HuH-7.5 (cell line): ENCODE data around the gene KLHL20.
"Not testable (repeated sequence)": the region's sequence is repeated elsewhere in the genome, so short reads cannot be mapped to it uniquely, and the experiment has no call there.

ENCODE experiments used
- DNase-seq: peaks from one replicate; pipeline ENCODE4 v3.0.0; 2011; ENCODE audit warnings: low spot score

Gene KLHL20, protein sequence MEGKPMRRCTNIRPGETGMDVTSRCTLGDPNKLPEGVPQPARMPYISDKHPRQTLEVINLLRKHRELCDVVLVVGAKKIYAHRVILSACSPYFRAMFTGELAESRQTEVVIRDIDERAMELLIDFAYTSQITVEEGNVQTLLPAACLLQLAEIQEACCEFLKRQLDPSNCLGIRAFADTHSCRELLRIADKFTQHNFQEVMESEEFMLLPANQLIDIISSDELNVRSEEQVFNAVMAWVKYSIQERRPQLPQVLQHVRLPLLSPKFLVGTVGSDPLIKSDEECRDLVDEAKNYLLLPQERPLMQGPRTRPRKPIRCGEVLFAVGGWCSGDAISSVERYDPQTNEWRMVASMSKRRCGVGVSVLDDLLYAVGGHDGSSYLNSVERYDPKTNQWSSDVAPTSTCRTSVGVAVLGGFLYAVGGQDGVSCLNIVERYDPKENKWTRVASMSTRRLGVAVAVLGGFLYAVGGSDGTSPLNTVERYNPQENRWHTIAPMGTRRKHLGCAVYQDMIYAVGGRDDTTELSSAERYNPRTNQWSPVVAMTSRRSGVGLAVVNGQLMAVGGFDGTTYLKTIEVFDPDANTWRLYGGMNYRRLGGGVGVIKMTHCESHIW

DNA sequence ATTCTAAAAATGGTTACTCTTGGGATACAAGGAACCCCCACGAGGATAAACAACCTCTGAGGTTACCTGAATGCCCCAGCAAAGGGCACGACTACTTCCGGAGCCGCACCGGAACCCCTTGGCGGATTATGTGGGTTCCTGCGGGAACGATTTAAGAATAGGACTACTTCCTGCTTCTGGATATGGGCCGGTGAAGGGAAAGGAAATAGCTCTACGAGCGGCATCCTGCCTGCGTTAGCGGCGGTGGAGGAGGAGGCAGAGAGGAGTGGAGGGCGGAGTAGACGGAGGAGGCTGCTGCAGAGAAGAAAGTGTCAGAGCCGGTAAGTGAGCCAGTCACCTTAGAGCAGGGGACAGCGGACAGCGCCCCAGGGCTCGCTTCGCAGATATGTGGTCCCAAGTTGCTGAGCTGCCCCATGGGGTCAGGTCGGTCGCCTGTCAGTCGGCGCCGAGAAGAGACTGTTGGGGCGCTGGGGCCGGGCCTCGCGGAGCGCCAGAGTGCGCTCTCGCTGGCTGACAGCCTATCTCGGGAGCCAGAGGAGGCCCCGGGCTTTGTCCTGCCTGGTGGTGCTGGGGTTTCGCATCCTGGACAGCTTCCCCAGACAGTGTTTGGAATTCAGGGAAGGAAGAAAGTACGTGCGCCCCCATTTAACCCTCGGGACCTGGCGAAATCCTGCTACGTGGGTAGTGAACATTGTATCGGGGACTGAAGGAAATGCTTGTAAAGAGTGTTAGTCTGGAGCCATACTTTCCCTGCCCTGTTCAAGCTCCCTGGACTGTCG, at the start of gene KLHL20:
Gene KLHL20, plus strand, starts transcription at position 223 of the 779 bp plus-strand sequence. CDS start 1,063 bp downstream, outside the sequence.
- DNase-seq, result peak; percentile 48

DNA sequence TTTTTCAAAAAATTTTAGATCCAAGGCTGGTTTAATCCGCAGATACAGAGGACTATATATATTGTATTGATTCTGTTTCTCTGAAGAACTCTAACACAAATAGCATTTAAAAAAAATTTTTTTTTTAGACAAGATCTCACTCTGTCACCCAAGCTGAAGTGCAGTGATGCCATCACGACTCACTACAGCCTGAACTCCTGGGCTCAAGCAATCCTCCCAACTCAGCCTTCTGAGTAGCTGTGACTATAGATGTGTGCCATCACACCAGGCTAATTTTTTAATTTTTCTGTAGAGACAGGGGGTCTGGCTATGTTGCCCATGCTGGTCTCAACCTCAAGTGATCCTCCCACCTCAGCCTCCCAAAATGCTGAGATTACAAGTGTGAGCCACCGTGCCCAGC, 48.1 kb upstream of the KLHL20 start:
- no peak for DNase-seq

DNA sequence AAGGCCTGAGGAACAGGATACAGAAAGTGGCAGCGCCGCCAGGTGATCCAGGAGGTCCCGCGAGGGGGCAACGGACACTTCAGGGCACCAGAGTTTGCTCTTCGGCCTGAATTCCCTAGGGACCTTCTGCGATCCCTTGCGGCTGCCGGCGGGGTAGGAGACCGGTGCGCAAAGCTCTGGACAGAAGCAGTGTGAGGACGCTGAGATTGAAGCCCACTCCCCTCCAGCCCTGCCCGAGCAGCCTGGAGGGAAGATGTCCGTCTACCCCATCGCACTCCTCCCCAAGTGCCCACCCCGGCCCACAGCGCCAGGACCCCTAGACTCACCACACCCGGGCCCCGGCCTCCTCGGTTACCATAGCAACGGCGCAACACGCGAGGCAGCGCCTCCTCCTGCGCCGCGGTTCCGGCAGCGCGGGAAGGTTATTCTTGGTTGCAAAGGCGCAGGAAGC, 45.3 kb upstream of the KLHL20 start, which contains the start of gene ANKRD45:
Gene ANKRD45, minus strand, starts transcription at position 361 of the 451 bp plus-strand sequence. CDS start 10,433 bp downstream, outside the sequence.
- DNase-seq, result no peak

DNA sequence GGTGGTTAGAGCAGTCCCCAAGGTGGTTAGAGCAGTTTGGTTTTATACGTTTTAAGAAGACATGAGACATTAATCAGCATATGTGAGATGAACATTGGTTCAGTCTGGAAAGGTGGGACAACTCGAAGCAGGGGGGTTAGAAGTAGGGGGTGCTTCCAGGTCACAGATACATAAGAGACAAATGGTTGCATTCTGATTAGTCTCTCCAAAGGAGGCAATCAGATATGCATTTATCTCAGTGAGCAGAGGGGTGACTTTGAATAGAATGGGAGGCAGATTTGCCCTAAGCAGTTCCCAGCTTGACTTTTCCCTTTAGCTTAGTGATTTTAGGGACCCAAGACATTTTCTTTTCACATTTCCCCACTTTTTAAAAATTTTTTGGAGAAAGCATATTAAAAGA, 40.3 kb upstream of the KLHL20 start:
- DNase-seq, result not testable (repeated sequence)

DNA sequence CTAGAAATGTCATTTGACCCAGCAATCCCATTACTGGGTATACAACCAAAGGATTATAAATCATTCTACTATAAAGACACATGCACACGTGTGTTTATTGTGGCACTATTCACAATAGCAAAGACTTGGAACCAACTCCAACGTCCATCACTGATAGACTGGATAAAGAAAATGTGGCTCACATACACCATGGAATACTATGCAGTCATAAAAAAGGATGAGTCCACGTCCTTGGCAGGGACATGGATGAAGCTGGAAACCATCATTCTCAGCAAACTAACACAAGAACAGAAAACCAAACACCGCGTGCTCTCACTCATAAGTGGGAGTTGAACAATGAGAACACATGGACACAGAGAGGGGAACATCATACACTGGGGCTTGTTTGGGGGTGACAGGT, 34.6 kb upstream of the KLHL20 start:
- not testable (repeated sequence) for DNase-seq

DNA sequence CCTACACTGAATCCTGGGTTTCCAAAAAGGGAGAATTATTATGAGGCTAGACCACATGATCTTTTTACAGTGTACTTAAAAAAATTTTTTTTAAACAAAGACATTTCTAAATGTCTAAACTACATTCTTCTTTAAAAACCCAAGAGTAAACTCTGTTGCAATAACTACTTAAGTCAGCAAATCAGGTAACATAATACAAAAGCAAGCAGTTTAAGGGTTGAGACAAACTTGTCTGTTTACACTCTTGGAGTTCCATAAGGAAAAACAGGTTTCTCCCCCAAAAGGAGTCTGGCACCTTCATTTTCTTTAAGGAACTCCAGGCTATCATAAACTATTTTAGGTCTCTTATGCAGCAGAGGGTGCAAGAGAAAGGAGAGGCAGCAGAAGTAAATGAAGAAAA, 32.6 kb upstream of the KLHL20 start:
- DNase-seq, result no peak

DNA sequence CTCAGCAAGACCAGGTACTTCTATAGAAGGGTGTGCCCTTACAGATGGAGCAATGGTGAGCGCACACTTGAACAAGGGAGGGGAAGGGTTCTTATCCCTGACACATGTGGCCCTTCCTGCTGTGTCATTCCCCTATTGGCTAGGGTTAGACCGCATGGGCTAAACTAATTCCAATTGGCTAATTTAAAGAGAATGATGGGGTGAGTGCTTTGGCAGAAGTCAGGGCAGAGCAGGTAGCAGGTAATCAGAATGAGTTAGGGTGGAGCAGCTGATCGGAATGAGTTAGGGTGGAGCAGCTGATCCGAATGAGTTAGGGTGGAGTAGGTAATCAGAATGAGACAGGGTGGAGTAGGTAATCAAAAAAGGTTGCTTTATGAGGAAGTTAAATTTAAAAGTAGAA, 30.9 kb upstream of the KLHL20 start:
- not testable (repeated sequence) for DNase-seq

DNA sequence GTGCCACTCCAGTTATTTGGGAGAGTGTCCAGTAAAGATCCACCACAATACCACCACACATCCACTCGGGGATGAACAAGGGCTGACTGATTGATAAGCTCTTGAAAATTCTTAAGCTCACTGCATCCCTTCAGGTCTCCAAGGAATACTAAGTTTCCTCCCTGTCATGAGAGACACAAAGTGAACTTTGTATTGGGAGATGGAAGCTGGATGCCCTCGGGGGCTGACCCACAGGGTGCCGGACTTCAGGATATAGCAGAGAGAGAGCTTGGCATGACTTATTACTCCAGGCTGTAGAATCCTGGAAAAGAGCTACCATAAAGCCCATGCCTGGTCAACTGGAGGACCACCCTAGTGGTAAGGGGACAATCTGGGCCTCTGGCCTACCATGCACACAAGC, 29.7 kb upstream of the KLHL20 start:
- DNase-seq, result not testable (repeated sequence)

DNA sequence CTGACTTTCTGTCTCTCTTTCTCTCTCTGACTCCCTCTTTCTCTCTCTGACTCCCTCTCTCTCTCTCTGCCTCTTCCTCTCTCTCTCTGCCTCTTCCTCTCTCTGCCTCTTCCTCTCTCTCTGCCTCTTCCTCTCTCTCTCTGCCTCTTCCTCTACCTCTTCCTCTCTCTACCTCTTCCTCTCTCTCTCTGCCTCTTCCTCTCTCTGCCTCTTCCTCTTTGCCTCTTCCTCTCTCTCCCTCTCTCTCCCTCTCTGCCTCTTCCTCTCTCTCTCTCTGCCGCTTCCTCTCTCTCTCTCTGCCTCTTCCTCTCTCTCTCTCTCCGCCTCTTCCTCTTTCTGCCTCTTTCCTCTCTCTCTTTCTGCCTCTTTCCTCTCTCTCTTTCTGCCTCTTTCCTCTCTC, 26.5 kb upstream of the KLHL20 start:
- no peak for DNase-seq

DNA sequence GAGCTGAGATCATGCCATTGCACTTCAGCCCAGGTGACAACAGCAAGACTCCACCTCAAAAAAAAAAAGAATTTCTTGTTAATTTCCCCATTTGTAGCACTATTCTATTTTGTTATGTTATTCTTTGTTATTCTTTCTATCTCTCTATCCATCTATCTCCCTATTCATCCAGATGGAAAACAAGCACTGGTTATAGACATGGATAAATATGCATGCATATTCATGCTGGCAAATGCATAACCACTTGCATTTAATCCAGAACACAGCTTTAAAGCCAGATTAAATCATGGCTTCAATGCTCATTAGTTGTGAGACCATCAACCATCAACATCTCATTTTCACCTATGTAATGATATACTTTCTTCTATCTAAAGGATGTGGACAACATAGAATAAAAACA, 21.5 kb upstream of the KLHL20 start:
- DNase-seq, result no peak

DNA sequence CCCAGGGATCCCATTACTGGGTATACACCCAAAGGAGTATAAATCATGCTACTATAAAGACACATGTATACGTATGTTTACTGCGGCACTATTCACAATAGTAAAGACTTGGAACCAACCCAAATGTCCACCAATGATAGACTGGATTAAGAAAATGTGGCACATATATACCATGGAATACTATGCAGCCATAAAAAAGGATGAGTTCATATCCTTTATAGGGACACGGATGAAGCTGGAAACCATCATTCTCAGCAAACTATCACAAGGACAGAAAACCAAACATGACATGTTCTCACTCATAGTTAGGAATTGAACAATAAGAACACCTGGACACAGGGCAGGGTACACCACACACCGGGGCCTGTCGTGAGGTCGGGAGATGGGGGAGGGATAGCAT, 13.5 kb upstream of the KLHL20 start:
- DNase-seq, result not testable (repeated sequence)

DNA sequence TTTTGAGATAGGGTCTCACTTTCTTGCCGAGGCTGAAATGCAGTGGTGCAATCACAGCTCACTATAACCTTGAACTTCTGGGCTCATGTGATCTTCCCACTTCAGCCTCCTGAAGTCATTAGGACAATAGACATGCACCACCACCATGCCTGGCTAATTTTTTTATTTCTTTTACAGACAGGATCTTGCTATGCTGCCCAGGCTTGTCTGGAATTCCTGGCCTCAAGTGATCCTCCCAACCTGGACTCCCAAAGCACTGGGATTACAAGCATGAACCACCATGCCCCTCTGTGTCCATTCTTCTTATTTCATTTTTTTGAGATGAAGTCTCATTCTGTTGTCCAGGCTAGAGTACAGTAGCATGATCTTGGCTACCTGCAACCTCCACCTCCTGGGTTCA, 12.0 kb upstream of the KLHL20 start:
- DNase-seq, result no peak

DNA sequence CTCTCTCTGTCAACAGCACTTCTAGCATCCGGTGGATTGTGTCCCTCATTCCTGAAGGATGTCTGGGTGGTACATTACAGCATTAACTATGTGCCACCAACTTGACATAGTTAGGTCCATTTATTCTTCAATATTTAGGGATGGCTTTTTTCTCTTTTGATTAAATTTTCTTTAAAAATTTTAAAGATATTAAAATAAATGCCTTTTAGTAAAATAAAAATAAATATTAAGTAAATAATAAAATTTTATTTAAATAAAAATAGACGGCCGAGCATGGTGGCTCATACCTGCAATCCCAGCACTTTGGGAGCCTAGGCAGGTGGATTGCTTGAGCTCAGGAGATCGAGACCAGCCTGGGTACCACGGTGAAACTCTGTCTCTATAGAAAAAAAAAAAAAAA, 9.7 kb upstream of the KLHL20 start:
- DNase-seq, result no peak

DNA sequence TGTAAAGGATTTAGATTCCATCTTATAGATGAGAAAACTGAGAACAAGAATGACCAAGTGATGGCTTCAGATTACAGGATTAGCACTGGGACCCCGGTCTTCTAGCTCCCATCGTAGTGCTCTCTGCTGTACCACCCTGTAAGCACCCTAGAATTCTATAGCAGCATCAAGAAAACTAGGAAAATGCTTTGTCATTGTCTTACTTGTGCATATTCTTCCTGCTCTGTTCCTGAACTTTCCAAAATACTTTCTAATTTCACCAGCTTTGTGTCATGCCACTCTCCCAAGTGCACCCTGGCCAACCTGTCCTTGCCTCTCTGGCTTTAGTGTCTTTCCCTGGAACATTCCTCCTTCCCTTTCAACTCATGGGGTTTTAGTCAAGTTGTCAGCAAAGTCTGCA, 6.0 kb upstream of the KLHL20 start:
- DNase-seq, result no peak

DNA sequence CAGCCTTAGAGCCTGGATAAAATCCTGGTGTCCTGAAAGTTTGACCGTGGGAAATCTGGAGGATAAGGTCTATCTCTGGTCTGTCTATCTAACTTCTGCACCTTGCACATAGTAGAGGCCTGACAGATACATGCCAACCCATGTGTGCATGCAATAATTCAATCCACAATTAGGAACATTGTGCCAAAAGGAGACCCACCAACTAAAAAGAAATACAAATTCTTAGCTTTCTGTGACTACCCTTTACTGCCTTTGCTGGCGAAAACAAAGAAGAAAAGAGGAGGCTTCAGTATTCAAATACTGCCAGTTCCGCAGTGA, 381 bp upstream of the KLHL20 start:
- no peak for DNase-seq

DNA sequence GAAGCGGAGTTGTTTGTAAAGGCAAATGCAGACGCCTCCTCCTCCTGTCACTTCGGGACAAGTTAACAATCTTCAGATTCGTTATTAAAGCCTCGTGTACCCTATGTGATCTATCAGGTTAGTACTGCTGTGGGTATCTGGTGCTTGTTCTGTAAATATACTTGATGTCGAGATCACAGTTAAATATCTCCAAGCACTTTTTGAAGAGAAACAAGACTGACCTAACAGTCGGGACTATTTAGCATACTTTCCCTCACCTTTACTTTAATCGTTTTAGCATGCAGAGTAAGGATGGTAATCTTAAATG, 710 bp downstream of the KLHL20 start:
- no peak for DNase-seq

DNA sequence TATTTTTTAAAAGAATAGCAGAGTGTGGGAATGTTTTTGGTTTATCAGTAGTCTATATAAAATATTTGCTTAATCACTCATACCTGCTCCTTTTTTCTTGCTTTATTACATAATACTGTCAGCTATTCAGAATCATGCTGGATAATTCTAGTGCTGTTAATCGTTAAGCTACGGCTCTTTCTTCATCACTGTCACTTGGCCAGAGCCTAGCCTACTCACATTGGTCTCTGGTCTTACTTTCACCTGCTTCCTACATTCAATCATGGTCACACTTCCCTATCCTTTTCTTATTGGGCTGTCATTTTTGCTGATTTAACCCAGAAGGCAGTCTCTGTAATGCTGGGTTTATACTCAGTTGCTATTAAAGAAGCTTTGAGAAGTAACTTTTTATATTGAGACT, 2.5 kb downstream of the KLHL20 start:
- no peak for DNase-seq

DNA sequence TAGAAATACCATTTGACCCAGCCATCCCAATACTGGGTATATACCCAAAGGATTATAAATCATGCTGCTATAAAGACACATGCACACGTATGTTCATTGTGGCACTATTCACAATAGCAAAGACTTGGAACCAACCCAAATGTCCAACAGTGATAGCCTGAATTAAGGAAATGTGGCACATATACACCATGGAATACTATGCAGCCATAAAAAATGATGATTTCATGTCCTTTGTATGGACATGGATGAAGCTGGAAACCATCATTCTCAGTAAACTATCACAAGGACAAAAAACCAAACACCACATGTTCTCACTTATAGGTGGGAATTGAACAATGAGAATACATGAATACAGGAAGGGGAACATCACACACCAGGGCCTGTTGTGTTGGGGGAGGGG, 16.6 kb downstream of the KLHL20 start:
- DNase-seq, result not testable (repeated sequence)

DNA sequence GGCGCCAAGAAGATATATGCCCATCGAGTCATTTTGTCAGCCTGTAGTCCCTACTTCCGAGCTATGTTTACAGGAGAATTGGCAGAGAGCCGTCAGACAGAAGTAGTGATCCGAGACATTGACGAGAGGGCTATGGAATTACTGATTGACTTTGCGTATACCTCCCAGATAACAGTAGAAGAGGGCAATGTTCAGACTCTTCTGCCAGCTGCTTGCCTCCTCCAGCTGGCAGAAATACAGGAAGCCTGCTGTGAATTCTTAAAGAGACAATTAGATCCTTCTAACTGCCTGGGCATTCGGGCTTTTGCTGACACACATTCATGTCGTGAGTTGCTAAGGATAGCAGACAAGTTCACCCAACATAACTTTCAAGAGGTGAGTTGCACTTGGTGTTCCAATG, 19.1 kb downstream of the KLHL20 start:
- DNase-seq, result no peak

DNA sequence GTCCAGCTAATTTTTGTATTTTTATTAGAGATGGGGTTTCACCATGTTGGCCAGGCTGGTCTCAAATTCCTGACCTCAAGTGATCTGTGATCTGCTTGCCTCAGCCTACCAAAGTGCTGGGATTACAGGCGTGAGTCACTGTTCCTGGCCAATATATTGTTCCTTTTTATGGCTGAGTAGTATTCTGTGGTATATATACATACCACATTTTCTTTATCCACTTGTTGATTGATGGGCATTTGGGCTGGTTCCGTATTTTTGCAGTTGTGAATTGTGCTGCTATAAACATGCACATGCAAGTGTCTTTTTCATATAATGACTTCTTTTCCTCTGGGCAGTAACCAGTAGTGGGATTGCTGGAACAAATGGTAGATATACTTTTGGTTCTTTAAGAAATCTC, 21.3 kb downstream of the KLHL20 start:
- not testable (repeated sequence) for DNase-seq

DNA sequence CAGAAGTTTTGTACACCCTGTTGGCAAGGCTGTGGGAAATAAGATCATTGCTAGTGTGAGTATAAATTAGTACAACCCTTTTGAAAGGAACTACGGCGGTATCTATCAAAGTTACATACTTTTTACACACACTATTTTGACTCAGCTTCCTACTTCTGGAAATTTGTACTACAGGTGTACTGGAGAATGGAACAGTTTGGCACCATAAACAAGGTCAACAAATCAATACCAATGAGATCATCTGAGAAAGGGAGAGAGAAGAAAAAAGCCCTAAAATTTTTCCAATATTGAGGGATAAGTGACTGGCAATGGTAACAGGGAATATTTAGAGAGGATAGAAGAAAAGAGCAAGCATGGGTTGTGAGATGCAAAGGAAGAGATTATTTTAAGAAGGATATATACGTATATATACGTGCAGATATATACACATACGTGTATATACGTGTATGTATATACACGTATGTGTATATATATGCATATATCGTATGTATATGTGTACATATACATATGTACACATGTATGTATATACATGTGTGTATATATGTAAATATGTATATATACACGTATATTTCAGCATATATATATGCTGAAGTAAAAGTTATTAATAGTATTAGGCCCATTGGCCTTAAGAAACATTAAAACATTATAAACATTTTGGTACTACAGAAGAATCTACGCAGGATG, 27.6 kb downstream of the KLHL20 start:
- DNase-seq, result no peak

DNA sequence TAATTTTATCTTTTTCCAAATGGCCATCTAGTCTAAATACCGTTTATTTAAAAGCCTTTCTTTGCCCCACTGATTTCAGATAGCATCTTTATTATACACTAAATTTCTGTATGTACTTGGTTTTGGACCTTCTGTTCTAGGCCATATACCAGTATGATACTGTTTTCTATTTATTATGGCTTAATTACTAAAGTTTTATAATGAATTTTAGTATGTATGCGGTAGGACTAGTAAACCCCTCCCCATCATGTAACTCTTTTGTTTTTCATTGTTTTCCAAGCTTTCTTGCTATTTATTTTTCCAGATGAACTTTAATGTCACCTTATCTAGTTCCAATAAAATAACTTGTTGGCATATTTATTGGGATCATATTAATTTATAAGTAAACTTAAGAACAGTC, 29.9 kb downstream of the KLHL20 start:
- DNase-seq, result no peak

DNA sequence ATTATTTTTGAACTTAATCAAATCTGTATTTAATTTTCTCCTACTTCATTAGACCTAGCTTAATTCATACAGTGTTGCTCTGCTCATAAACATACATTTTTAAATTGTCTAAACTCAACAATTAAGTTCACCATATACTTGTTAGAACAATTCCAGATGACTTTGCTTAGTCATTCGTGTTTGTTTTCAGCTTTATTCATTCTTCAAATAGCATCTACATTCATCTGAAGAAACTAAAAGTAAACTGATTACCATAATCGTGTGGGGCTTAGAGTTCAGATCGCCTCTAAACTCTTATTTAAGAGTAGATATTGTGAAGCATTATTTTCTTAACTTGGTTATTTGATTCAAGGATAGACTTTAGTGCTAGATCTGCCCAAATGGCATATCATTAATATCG, 34.4 kb downstream of the KLHL20 start:
- DNase-seq, result no peak
